Stimulated activated naive CD8-positive, alpha-beta T cell treated with anti-CD3 and anti-CD28 coated beads, Interleukin-15, Interleukin-2, amounts not matched to agents 100 U/mL and 50 U/mL, for 24 hours (primary cell): Measurements from ENCODE around the gene ALKBH5.
A peak's percentile ranks its signal among the peaks of the same experiment; 100 is the strongest.

ENCODE experiments used
- ATAC-seq: fragments of 150-1000 bp; cut with Tn5 transposase; one replicate; pipeline ENCODE4 v1.10.0; 2021
- DNase-seq: peaks from one replicate; pipeline ENCODE4 v3.0.0; 2021

The ALKBH5 gene

GRCh38 chr17:18158022-18158600 is 25.5 kb upstream of the ALKBH5 start:
- peak; percentile 74 for ATAC-seq

DNA sequence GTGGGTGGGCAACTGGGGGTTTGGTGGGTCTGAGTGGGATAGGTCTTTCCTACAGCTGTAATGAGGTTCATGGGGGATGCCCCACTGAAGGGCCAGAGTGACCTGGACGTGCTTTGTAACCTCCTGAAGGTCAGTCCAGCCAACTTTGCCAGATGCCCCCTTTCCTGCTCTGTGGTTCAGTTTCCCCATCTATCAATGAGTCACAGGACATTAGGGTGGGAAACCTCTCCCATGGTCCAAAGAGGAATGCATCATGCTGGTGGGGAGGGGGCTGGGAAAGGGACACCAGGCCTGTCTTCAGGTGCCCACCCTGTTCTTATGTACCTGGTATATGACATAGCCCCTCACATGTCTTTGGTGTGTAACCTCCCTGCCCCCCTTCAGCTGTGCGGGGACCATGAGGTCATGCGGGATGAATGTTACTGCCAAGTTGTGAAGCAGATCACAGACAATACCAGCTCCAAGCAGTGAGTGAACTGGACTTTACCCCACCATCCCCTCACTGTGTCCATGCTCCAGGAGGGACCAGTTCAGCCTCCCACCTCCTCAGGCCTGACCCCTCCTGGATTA is 24.0 kb upstream of the ALKBH5 start:
- ATAC-seq (no peak), DNase-seq (no peak)

More at GRCh38 chr17:18158022-18158600, 25.5 kb upstream of the ALKBH5 start:
- peak; percentile 97 for DNase-seq

DNA sequence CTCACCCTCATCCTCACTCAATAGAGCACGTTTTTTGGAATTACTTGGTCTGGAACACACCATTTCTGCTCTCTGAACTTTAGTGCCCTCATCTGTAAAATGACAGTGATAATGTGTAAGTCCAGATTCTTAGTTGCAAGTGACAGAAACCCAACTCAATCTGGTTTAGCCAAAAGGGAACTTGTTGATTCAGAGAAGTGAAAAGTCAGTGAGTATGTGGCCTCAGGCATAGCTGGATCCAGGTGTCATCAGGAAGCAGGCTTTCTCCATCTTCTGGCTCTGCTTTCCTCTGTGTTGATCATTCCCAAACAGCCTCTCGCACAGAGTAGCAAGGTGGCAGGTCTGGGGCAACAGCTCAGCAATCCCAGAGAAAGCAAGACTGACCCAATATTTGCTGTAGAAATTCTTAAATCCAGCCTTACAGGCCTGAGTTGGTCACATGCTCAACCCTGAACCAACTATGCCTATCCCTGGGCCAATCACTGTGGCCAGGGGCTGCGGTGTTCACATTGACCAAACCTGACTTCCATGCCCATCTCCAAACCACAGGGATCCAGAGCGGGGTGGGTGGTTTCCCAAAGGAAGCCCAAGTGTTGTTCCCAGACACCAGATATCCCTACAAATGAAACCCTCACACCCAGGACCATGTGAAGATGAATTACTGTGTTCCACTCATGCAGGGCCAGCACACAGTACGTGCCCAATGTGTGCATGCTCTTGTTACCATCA is 23.3 kb upstream of the ALKBH5 start:
- DNase-seq (no peak), ATAC-seq (no peak)

GRCh38 chr17:18161207-18162145 is 22.2 kb upstream of the ALKBH5 start:
- no peak for ATAC-seq
- no peak for DNase-seq

- no peak for ATAC-seq
Measured at GRCh38 chr17:18163547-18163946, 20.1 kb upstream of the ALKBH5 start.

DNA sequence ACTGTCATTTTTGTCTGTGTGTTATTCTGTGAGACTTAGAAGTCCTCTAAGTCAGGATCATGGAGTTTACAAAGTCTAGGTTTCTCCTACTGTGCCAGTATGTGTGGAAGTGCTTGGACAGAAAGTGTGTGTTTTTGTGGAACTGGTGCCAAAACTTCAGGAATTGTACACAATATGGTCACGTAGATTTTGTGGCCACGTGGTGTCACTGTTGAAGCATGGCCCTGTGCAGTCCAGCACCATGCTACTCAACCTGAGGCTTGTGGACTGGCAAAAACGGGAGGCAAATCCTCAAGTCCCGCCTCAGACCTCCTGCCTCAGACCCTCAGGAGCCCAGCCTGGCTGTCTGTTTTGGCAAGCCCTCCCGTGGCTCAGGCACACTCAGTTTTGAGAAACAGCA is 16.7 kb upstream of the ALKBH5 start:
- DNase-seq (no peak), ATAC-seq (no peak)

More at GRCh38 chr17:18163547-18163946, 20.1 kb upstream of the ALKBH5 start:
- DNase-seq, result no peak

GRCh38 chr17:18167421-18167820 is 16.2 kb upstream of the ALKBH5 start:
- DNase-seq (no peak), ATAC-seq (no peak)

- no peak for DNase-seq
Measured at GRCh38 chr17:18172531-18173278, 10.9 kb upstream of the ALKBH5 start.

GRCh38 chr17:18173740-18174139 is 9.9 kb upstream of the ALKBH5 start:
- ATAC-seq (no peak), DNase-seq (no peak)

More at GRCh38 chr17:18172531-18173278, 10.9 kb upstream of the ALKBH5 start:
- ATAC-seq, result no peak

DNA sequence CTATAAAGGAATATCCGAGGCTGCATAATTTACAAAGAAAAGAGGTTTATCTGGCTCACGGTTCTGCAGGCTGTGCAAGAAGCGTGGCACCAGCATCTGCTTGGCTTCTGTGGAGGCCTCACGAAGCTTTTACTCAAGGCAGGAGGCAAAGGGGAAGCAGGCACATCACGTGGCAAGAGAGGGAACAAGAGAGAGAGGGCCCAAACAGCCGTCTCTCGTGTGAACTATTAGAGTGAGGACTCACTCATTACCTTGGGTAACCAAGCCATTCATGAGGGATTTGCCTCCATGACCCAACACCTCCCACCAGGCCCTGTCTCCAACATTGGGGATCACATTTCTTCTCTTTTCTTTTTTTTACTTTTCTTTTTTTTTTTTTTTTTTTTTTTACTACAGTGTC is 7.5 kb upstream of the ALKBH5 start:
- ATAC-seq, result no peak
- DNase-seq, result no peak

GRCh38 chr17:18177133-18177532 is 6.5 kb upstream of the ALKBH5 start:
- ATAC-seq (no peak), DNase-seq (no peak)

DNA sequence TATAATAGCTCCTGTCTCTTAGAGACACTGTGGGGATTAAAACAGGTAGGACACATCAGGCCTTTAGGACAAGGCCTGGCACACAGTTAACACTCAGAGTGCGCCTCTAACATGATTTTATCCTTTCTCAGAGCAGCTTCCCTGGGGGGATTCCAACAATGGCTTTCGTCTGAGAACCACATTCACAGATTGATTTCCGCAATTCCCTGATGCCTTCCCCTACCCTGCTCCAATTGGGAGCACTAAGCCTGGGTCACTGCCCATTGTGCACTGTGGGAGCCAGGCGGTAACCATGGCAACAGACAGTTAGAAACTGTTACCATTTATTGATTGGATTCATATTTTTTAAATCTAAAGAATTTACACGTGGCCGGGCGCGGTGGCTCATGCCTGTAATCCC is 5.9 kb upstream of the ALKBH5 start:
- no peak for DNase-seq
- ATAC-seq, result no peak

- no peak for ATAC-seq
- no peak for DNase-seq
Measured at GRCh38 chr17:18179196-18179595, 4.4 kb upstream of the ALKBH5 start.

GRCh38 chr17:18179804-18180203 is 3.8 kb upstream of the ALKBH5 start:
- DNase-seq, result no peak
- no peak for ATAC-seq

- DNase-seq (peak; percentile 67), ATAC-seq (peak; percentile 20)
Measured at GRCh38 chr17:18181358-18181757, 2.3 kb upstream of the ALKBH5 start.

DNA sequence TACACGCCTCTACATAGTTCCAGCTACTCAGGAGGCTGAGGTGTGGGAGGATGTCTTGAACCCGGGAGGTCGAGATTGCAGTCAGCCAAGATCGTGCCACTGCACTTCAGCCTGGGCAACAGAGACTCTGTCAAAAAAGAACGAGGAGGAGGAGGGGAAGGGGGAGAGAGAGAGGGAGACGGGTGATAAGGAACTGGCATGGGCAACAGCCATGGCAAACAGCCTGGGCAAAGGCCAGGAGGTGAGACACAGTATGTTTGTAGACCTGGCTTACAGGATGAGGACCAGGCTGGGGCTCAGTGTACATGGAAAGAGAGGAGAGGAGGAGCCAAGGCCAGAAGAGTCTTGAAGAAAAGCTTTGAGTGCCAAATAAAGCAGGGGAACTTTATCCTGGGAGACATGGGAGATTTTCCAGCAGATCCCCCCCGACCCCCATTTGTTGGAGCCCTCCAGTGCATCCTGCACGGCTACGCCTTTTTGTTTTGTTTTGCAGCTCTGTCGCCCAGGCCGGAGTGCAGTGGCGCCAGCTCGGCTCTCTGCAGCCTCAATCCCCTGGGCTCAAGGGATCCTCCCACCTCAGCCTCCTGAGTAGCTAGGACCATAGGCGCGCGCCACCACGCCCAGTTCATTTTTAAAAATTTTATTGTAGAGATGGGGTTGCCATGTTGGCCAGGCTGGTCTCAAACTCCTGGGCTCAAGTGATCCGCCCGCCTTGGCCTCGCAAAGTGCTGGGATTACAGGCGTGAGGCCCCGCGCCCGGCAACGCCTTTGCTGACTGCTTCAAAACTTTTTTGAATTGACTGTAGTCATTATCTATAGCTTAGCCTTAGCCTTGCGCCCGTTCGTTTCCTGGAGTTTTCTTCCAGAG is 1.3 kb upstream of the ALKBH5 start:
- DNase-seq, result peak; percentile 23

GRCh38 chr17:18182978-18183333 is 672 bp upstream of the ALKBH5 start:
- ATAC-seq, result peak; percentile 34
- peak; percentile 92 for DNase-seq

More for the DNA sequence above, 1.3 kb upstream of the ALKBH5 start:
- ATAC-seq, result no peak

DNA sequence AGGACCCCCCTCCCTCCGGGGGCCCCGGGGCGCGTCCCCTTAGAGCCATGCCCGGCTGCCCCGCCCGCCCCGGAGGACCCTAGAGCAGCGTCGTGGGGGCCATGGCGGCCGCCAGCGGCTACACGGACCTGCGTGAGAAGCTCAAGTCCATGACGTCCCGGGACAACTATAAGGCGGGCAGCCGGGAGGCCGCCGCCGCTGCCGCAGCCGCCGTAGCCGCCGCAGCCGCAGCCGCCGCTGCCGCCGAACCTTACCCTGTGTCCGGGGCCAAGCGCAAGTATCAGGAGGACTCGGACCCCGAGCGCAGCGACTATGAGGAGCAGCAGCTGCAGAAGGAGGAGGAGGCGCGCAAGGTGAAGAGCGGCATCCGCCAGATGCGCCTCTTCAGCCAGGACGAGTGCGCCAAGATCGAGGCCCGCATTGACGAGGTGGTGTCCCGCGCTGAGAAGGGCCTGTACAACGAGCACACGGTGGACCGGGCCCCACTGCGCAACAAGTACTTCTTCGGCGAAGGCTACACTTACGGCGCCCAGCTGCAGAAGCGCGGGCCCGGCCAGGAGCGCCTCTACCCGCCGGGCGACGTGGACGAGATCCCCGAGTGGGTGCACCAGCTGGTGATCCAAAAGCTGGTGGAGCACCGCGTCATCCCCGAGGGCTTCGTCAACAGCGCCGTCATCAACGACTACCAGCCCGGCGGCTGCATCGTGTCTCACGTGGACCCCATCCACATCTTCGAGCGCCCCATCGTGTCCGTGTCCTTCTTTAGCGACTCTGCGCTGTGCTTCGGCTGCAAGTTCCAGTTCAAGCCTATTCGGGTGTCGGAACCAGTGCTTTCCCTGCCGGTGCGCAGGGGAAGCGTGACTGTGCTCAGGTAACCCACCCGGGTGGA is 759 bp downstream of the ALKBH5 start:
- ATAC-seq, result no peak
- DNase-seq, result peak; percentile 73

- no peak for ATAC-seq
- no peak for DNase-seq
Measured at GRCh38 chr17:18185391-18185790, 1.8 kb downstream of the ALKBH5 start.
